Activated naive CD8-positive, alpha-beta T cell (primary cell): ENCODE results near the gene PDE4D.

Source experiments
- H3K27ac Mint-ChIP-seq: one replicate; pipeline ENCODE4 v1.8.0; 2021; ENCODE audit warnings: mixed read lengths
- H3K27me3 Mint-ChIP-seq: one replicate; pipeline ENCODE4 v1.8.0; 2021; ENCODE audit warnings: mixed read lengths
- H3K36me3 Mint-ChIP-seq: one replicate; pipeline ENCODE4 v1.8.0; 2021; ENCODE audit warnings: mixed read lengths
- H3K4me1 Mint-ChIP-seq: one replicate; pipeline ENCODE4 v1.8.0; 2021; ENCODE audit warnings: low read depth, mixed read lengths
- H3K4me3 Mint-ChIP-seq: one replicate; pipeline ENCODE4 v1.8.0; 2021; ENCODE audit warnings: mild to moderate bottlenecking, mixed read lengths
- H3K9me3 Mint-ChIP-seq: one replicate; pipeline ENCODE4 v1.8.0; 2021; ENCODE audit warnings: low read depth, mixed read lengths

PDE4D gene

GRCh38 chr5:59543821-59544442, 349.6 kb downstream of the PDE4D start:
- no peaks in the 10 kb centered on the region for H3K4me1 Mint-ChIP-seq
- H3K4me3 Mint-ChIP-seq = no peak overlapping the region
- H3K36me3 Mint-ChIP-seq = no peaks in the 10 kb centered on the region
- no peaks in the 10 kb centered on the region for H3K27me3 Mint-ChIP-seq
- H3K9me3 Mint-ChIP-seq = no peaks in the 10 kb centered on the region
- H3K27ac Mint-ChIP-seq = no peak overlapping the region

GRCh38 chr5:59542851-59543820, 350.4 kb downstream of the PDE4D start:
- Mint-ChIP-seq H3K36me3 (no peaks in the 10 kb centered on the region), H3K9me3 (no peaks in the 10 kb centered on the region), H3K27ac (no peak overlapping the region), H3K4me1 (no peaks in the 10 kb centered on the region), H3K4me3 (no peak overlapping the region), H3K27me3 (no peaks in the 10 kb centered on the region)

- no peak overlapping the region for H3K27ac Mint-ChIP-seq
- H3K9me3 Mint-ChIP-seq = no peaks in the 10 kb centered on the region
- no peaks in the 10 kb centered on the region for H3K4me1 Mint-ChIP-seq
- no peaks in the 10 kb centered on the region for H3K27me3 Mint-ChIP-seq
- no peak overlapping the region for H3K4me3 Mint-ChIP-seq
- H3K36me3 Mint-ChIP-seq = no peaks in the 10 kb centered on the region
Observed at GRCh38 chr5:59542306-59542705, 351.2 kb downstream of the PDE4D start.

GRCh38 chr5:59540366-59540765, 353.2 kb downstream of the PDE4D start:
- Mint-ChIP-seq H3K36me3 (no peaks in the 10 kb centered on the region), H3K9me3 (no peaks in the 10 kb centered on the region), H3K27me3 (peaks cover 2% of the 10 kb centered on the region), H3K4me3 (no peak overlapping the region), H3K27ac (no peak overlapping the region), H3K4me1 (no peaks in the 10 kb centered on the region)

- Mint-ChIP-seq H3K4me3 (no peak overlapping the region), H3K36me3 (no peaks in the 10 kb centered on the region), H3K9me3 (no peaks in the 10 kb centered on the region), H3K27me3 (peaks cover 2% of the 10 kb centered on the region), H3K27ac (no peak overlapping the region), H3K4me1 (no peaks in the 10 kb centered on the region)
Observed at GRCh38 chr5:59538750-59539121, 354.8 kb downstream of the PDE4D start.

GRCh38 chr5:59537961-59538749, 355.4 kb downstream of the PDE4D start:
- Mint-ChIP-seq H3K36me3 (no peaks in the 10 kb centered on the region), H3K27me3 (peaks cover 2% of the 10 kb centered on the region), H3K9me3 (no peaks in the 10 kb centered on the region), H3K4me1 (no peaks in the 10 kb centered on the region), H3K27ac (no peak overlapping the region), H3K4me3 (no peak overlapping the region)

GRCh38 chr5:59536875-59537274, 356.7 kb downstream of the PDE4D start:
- Mint-ChIP-seq H3K4me3 (no peak overlapping the region), H3K4me1 (no peaks in the 10 kb centered on the region), H3K27ac (no peak overlapping the region), H3K9me3 (no peaks in the 10 kb centered on the region), H3K36me3 (no peaks in the 10 kb centered on the region), H3K27me3 (peaks cover 2% of the 10 kb centered on the region)

- Mint-ChIP-seq H3K36me3 (no peaks in the 10 kb centered on the region), H3K4me3 (no peak overlapping the region), H3K9me3 (no peaks in the 10 kb centered on the region), H3K27me3 (peaks cover 2% of the 10 kb centered on the region), H3K4me1 (no peaks in the 10 kb centered on the region), H3K27ac (no peak overlapping the region)
Observed at GRCh38 chr5:59535561-59535960, 358.0 kb downstream of the PDE4D start.

GRCh38 chr5:59533730-59534108, 359.8 kb downstream of the PDE4D start:
- H3K9me3 Mint-ChIP-seq = no peaks in the 10 kb centered on the region

GRCh38 chr5:59532979-59533729, 360.4 kb downstream of the PDE4D start:
- no peaks in the 10 kb centered on the region for H3K4me1 Mint-ChIP-seq
- H3K9me3 Mint-ChIP-seq = no peaks in the 10 kb centered on the region
- H3K27ac Mint-ChIP-seq = no peak overlapping the region
- no peaks in the 10 kb centered on the region for H3K36me3 Mint-ChIP-seq
- no peak overlapping the region for H3K4me3 Mint-ChIP-seq
- H3K27me3 Mint-ChIP-seq = peaks cover 2% of the 10 kb centered on the region

More at GRCh38 chr5:59533730-59534108, 359.8 kb downstream of the PDE4D start:
- Mint-ChIP-seq H3K4me3 (no peak overlapping the region), H3K36me3 (no peaks in the 10 kb centered on the region), H3K27me3 (peaks cover 2% of the 10 kb centered on the region), H3K27ac (no peak overlapping the region), H3K4me1 (no peaks in the 10 kb centered on the region)

GRCh38 chr5:59529239-59529638, 364.3 kb downstream of the PDE4D start:
- Mint-ChIP-seq H3K27me3 (no peaks in the 10 kb centered on the region), H3K36me3 (no peaks in the 10 kb centered on the region), H3K4me3 (no peak overlapping the region), H3K9me3 (no peaks in the 10 kb centered on the region), H3K27ac (no peak overlapping the region), H3K4me1 (no peaks in the 10 kb centered on the region)

GRCh38 chr5:59528202-59528862, 365.2 kb downstream of the PDE4D start:
- no peaks in the 10 kb centered on the region for H3K27me3 Mint-ChIP-seq
- no peaks in the 10 kb centered on the region for H3K4me1 Mint-ChIP-seq
- H3K27ac Mint-ChIP-seq = no peak overlapping the region
- H3K9me3 Mint-ChIP-seq = no peaks in the 10 kb centered on the region
- no peaks in the 10 kb centered on the region for H3K36me3 Mint-ChIP-seq
- H3K4me3 Mint-ChIP-seq = no peak overlapping the region

GRCh38 chr5:59525957-59526356, 367.6 kb downstream of the PDE4D start:
- no peaks in the 10 kb centered on the region for H3K27me3 Mint-ChIP-seq
- no peaks in the 10 kb centered on the region for H3K4me1 Mint-ChIP-seq
- no peaks in the 10 kb centered on the region for H3K9me3 Mint-ChIP-seq
- H3K36me3 Mint-ChIP-seq = no peaks in the 10 kb centered on the region
- H3K4me3 Mint-ChIP-seq = no peak overlapping the region
- H3K27ac Mint-ChIP-seq = no peak overlapping the region

- Mint-ChIP-seq H3K9me3 (no peaks in the 10 kb centered on the region), H3K27me3 (no peaks in the 10 kb centered on the region), H3K4me1 (no peaks in the 10 kb centered on the region), H3K4me3 (no peak overlapping the region), H3K27ac (no peak overlapping the region), H3K36me3 (no peaks in the 10 kb centered on the region)
Observed at GRCh38 chr5:59525311-59525710, 368.2 kb downstream of the PDE4D start.
